ENCODE results near the gene ARHGAP15.

Gene ARHGAP15

DNA sequence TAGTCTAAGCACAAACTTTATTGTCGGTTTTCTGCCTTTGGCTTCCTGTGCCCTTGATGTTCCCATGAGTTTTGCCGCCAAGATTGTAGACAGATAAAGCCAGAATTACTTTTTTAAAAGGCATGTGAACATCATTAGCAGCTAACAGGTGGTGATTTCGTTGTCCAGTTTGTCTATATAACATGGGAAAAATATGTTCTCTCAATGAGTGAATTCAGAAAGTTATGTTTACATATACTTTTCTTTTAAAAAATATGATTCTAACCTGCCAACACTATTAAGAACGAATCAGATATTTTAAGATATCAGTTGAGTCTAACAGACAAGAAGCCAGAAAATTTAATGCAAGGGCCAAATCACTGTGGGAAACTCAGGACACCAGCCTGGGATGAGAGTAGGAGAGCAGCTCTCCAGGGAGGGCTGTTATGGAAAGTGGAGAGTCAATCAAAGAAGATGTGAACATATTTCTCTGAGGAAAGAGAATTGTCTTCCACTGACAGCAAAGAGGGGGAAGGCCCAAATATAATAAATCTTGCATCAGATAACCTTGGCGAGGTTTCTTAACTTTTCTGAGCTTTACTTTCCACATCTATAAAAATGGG, 311.3 kb downstream of the ARHGAP15 start:
- H3K4me3 ChIP-seq (ENCODE audit: low read depth, low read length) = no peak overlapping the region
- TF ChIP-seq, protein P1, sequence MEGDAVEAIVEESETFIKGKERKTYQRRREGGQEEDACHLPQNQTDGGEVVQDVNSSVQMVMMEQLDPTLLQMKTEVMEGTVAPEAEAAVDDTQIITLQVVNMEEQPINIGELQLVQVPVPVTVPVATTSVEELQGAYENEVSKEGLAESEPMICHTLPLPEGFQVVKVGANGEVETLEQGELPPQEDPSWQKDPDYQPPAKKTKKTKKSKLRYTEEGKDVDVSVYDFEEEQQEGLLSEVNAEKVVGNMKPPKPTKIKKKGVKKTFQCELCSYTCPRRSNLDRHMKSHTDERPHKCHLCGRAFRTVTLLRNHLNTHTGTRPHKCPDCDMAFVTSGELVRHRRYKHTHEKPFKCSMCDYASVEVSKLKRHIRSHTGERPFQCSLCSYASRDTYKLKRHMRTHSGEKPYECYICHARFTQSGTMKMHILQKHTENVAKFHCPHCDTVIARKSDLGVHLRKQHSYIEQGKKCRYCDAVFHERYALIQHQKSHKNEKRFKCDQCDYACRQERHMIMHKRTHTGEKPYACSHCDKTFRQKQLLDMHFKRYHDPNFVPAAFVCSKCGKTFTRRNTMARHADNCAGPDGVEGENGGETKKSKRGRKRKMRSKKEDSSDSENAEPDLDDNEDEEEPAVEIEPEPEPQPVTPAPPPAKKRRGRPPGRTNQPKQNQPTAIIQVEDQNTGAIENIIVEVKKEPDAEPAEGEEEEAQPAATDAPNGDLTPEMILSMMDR (IDR thresholded peaks at IDR 0.05; ENCODE audit: borderline replicate concordance, insufficient read depth, low read depth, low read length) = no peak

DNA sequence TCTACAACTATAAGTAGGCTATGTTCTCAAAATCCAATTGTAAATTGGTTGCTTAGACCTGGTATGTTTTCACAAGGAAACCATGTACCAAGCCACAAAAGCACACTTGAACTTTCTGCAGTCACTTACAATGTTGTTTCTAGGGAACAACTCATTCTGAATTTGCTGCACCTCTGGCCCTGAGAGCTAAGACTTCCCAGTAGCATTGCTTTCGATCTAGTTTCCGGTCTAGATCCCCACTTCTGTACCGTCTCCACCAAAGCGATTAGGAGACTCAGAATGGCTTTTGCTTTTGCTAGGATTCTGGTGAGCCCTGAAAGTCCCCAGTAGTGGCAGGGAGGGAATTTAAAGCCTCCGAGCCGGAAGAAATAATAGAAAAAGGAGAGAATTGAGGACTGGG, 313.0 kb downstream of the ARHGAP15 start:
- TF ChIP-seq, protein P1 (IDR thresholded peaks at IDR 0.05; ENCODE audit: borderline replicate concordance, insufficient read depth, low read depth, low read length) = no peak
- H3K4me3 ChIP-seq (ENCODE audit: low read depth, low read length) = no peak overlapping the region

DNA sequence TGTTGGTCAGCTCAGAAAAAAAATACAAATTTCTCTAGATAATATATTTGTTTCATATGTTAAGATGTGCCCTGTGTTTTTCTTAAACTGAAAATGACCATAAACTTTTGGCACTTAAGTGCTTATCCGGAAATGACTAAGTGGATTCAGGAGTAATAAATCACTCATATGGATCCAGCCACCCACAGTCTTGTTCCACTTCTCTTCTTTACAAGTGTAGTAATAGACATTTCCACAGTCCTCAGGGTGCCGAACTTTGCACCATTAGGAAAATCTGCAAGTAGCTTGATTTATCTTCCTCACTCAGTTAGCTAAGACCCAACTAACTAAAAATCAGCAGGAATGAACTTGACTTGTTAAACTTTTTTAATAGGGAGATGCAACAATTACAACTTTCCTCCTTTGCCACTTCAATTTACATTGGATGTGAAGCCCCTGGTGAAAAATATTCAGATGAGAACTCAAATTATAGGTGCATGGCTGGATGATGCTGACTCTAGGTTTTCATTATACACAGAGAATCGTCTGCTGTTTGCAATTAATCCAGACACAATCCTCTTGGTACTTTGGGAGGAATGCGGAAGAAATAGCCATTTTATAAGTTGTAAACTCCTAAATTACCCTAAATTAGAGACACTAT, 322.5 kb downstream of the ARHGAP15 start:
- TF ChIP-seq, protein P1 (IDR thresholded peaks at IDR 0.05; ENCODE audit: borderline replicate concordance, insufficient read depth, low read depth, low read length) = no peak
- no peak overlapping the region for H3K4me3 ChIP-seq (ENCODE audit: low read depth, low read length)

DNA sequence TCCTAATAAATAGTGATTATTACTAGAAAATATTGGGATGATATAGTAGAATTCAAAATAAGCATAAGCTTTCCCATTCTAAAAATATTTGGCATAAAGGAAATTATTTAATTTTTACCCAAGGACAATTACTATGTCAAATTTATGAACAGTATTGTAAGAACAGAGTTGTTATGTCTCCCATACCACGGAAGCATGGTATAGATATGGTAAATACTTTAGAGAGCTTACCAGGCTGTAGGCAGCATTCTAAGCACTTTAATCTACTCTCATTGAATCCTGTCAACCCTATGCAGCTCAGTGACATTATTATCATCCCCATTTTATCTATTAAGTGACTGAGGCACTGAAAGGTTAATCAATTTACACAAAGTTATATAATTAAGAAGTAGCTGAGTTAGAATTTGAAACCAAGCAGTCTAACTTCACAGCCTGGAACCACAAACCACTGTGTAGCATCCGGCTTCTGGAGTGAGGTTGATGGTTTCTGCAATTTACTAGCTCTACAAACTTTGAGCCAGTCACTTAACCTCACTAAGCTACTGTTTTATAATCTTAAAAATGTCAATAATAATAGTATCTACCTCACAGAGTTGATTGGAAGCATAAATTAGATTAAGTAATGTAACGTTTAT, 323.7 kb downstream of the ARHGAP15 start:
- no peak overlapping the region for H3K4me3 ChIP-seq (ENCODE audit: low read depth, low read length)
- TF ChIP-seq, protein P1 (IDR thresholded peaks at IDR 0.05; ENCODE audit: borderline replicate concordance, insufficient read depth, low read depth, low read length) = no peak

DNA sequence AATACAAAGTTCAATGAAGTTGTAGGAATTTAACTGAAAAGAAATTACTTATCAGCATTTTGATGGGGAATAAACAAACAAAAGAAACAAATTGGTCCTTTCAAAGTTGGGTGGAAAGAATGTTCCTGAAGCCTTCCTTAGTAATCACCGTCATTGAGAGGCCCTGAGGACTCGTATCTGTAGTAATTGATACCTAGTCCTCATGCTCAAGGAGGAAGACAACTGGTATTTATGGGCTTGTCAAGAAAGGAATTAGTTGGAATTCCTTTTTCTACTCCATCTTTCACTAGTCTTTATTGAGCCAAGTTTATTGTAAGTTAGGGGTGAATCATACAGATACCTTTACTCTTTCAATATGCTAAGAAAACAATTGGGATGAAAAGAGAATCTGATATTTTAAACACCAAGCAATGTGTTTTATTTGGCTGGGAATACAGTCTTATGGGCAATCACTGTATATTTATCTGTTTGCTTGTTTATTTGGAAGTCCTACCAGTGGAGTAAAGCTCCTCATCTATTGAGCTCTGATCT, 324.8 kb downstream of the ARHGAP15 start:
- TF ChIP-seq, protein P1 (IDR thresholded peaks at IDR 0.05; ENCODE audit: borderline replicate concordance, insufficient read depth, low read depth, low read length) = no peak
- H3K4me3 ChIP-seq (ENCODE audit: low read depth, low read length) = no peak overlapping the region

DNA sequence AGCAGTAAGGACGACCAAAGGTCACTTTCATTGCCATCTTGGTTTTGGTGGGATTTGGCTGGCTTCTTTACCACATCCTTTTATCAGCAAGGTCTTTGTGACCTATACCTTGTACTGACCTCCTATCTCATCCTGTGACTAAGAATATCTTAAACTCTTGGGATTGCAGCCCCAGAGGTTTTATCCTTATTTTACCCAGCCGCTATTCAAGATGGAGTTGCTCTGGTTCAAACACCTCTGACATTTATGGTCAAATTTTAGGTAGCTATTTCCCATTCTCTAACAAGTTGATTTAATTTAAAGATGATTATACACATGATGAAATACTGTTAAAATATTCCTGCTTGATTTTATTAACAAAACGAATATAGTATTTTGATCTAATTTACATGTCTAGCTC, 326.1 kb downstream of the ARHGAP15 start:
- TF ChIP-seq, protein P1 (IDR thresholded peaks at IDR 0.05; ENCODE audit: borderline replicate concordance, insufficient read depth, low read depth, low read length) = no peak
- H3K4me3 ChIP-seq (ENCODE audit: low read depth, low read length) = no peak overlapping the region

Measured in GM12875 (cell line).